Thyroid gland (tissue), 4 donors: ENCODE measurements around the gene TANC1. TPM values are rescaled to one million over a fixed set of nuclear protein-coding genes. Genes with fewer than 3 reads are reported as not detected.

ENCODE experiments used
- DNase-seq, 2 donors: peaks; one replicate each; pipeline ENCODE4 v3.0.0-alpha.2; 2019
- H3K27ac ChIP-seq, 3 donors: fragments of 200-600 bp; sonication (generic); 1 replicate in 2 of 3; 2 replicates in 1 of 3; pipeline ENCODE4 v1.5.1; 2016 to 2019; ENCODE audit warnings: mild to moderate bottlenecking in 1 of 3, moderate library complexity in 1 of 3
- H3K27me3 ChIP-seq: fragments of 200-600 bp; sonication (generic); one replicate; pipeline ENCODE4 v1.5.1; 2019
- H3K36me3 ChIP-seq, 2 donors: fragments of 200-600 bp; sonication (generic); one replicate each; pipeline ENCODE4 v1.5.1; 2016 to 2019
- H3K4me1 ChIP-seq, 2 donors: fragments of 200-600 bp; sonication (generic); one replicate each; pipeline ENCODE4 v1.5.1; 2017 to 2019
- H3K4me3 ChIP-seq, 3 donors: fragments of 200-600 bp; sonication (generic); replicated peaks in 1 of 3; 1 replicate in 2 of 3; 2 replicates in 1 of 3; pipeline ENCODE4 v1.5.1; 2016; ENCODE audit warnings: mild to moderate bottlenecking in 1 of 3
- H3K9me3 ChIP-seq: fragments of 200-600 bp; sonication (generic); one replicate; pipeline ENCODE4 v1.5.1; 2017
- CTCF ChIP-seq, 6 experiments: fragments of 200-600 bp in 3 of 6; fragments of 450-650 bp in 3 of 6; sonication (generic) in 3 of 6; IDR thresholded peaks; one replicate each; pipeline ENCODE4 v1.5.1; 2016 to 2019; ENCODE audit warnings: antibody characterized with exemption in 6 of 6, mild to moderate bottlenecking in 2 of 6, inconsistent platforms in 1 of 6, moderate library complexity in 1 of 6
- POLR2A ChIP-seq, 2 donors: fragments of 450-650 bp; IDR thresholded peaks; one replicate each; pipeline ENCODE4 v1.6.1; 2017; ENCODE audit warnings: antibody characterized with exemption in 2 of 2, mild to moderate bottlenecking in 2 of 2, moderate library complexity in 1 of 2
- WGBS, 2 donors: methylation state at CpG; one replicate each; pipeline ENCODE4 v1.1.5; 2017; 5-methylcytosine and 5-hydroxymethylcytosine counted together
- intact Hi-C: fragments of 100-400 bp; cut with DNase I; formaldehyde crosslinking; loops from one replicate; pipeline ENCODE4 v1.15.1; 2023
- total RNA-seq, 4 donors: library from RNA; depleted of rRNA; stranded (reverse); fragments of >200 nt; gene quantifications; one replicate each; pipeline ENCODE4 v1.2.3, GENCODE V29; 2016

TANC1 gene
- total RNA-seq, 4 donors from 2014 or later, result 51.1 to 93.8 (median 63.6) TPM

- Histone ChIP-seq H3K36me3 (no peaks in the 10 kb centered on the region), H3K9me3 (no peaks in the 10 kb centered on the region), H3K4me1 (peaks cover 65% of the 10 kb centered on the region in 2 donors), H3K27me3 (no peaks in the 10 kb centered on the region), H3K4me3 (no peak overlapping the region), H3K27ac (no peak overlapping the region)
- DNase-seq, result no peak
- intact Hi-C loops, result no loop called here
- 94 to 96% methylated on average over 9 of the region's 9 CpGs for WGBS, 2 donors
- TF ChIP-seq CTCF (IDR thresholded peaks at IDR 0.05) (no peak), POLR2A (IDR thresholded peaks at IDR 0.05) (no peak)
These were observed 7.0 kb downstream of the TANC1 start for GRCh38 chr2:158975271-158975921.

DNA sequence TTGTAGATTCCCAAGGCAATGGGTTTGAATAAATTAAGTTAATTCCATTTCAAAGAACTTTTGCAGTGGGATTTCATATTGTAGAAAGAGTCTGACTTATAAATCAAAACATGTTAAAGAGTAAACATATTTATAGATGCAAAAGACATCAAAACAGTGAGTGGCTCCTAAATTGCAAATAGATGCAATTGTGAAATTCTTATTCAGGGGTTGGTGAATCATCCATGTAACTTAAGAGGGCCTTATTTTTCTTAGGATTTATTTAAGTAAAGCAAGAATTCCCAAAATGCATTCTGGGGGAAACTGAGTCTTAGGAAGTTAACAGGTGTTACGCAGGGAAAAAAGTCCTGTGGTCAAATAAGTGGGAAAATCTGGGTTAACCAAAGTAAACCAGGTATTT lies 11.3 kb downstream of the TANC1 start:
- H3K36me3 ChIP-seq, result no peaks in the 10 kb centered on the region
- TF ChIP-seq POLR2A (IDR thresholded peaks at IDR 0.05), result no peak
- TF ChIP-seq CTCF (IDR thresholded peaks at IDR 0.05), result no peak
- intact Hi-C loops, result no loop called here
- no peak for DNase-seq
- no peak overlapping the region for H3K27ac ChIP-seq
- 96% methylated on average over 1 of the region's 1 CpG for WGBS, 2 donors
- H3K4me3 ChIP-seq, result no peak overlapping the region
- H3K4me1 ChIP-seq, result peaks cover 48 to 61% of the 10 kb centered on the region in 2 donors
- no peaks in the 10 kb centered on the region for H3K27me3 ChIP-seq
- no peaks in the 10 kb centered on the region for H3K9me3 ChIP-seq

DNA sequence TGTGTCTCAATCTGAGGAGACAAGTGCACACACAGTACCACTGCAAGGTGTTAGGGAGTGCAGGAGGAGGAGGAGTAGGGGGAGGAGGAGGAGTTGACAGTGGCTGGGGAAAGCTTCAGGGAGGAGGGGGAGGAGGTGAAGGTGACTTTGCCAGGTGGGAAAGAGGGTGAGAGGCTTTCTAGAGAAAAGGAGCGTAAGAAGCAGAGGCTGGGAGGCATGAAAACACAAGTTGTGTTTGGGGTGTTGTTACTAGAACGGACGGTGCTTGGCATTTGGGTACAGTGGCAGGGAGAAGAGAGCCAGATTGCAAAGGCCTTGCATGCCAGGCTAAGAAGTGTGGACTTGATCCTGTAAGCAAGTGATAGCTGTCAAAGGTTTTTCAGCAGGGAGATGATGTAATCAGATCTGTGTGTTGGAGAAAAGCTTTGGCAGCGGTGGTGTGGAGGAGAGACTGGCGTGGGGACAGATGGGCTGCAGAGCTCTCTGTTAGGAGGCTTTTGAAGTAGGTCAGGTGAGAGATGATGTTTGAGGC lies 16.2 kb downstream of the TANC1 start:
- Histone ChIP-seq H3K36me3 (no peaks in the 10 kb centered on the region), H3K9me3 (no peaks in the 10 kb centered on the region), H3K4me3 (no peak overlapping the region), H3K4me1 (peaks cover 62 to 69% of the 10 kb centered on the region in 2 donors), H3K27me3 (no peaks in the 10 kb centered on the region), H3K27ac (peak overlapping the region; percentile 38 to 74 (median 44))
- WGBS, 2 donors, result 29 to 31% methylated on average over 5 of the region's 5 CpGs
- TF ChIP-seq POLR2A (IDR thresholded peaks at IDR 0.05) (no peak), CTCF (IDR thresholded peaks at IDR 0.05) (no peak)
- DNase-seq, result peak; percentile 64 to 76
- intact Hi-C loops, result no loop called here

- peak; percentile 54 to 63 for DNase-seq
- intact Hi-C loops, result no loop called here
- Histone ChIP-seq H3K27ac (peak overlapping the region in 1 of 3 donors; percentile 19), H3K9me3 (no peaks in the 10 kb centered on the region), H3K4me1 (peaks cover 55 to 57% of the 10 kb centered on the region in 2 donors), H3K4me3 (no peak overlapping the region), H3K27me3 (no peaks in the 10 kb centered on the region), H3K36me3 (no peaks in the 10 kb centered on the region)
- WGBS, 2 donors, result 20 to 33% methylated on average over 5 of the region's 5 CpGs
- no peak for TF ChIP-seq CTCF (IDR thresholded peaks at IDR 0.05)
- no peak for TF ChIP-seq POLR2A (IDR thresholded peaks at IDR 0.05)
These were observed 20.1 kb downstream of the TANC1 start for GRCh38 chr2:158988501-158988900.

DNA sequence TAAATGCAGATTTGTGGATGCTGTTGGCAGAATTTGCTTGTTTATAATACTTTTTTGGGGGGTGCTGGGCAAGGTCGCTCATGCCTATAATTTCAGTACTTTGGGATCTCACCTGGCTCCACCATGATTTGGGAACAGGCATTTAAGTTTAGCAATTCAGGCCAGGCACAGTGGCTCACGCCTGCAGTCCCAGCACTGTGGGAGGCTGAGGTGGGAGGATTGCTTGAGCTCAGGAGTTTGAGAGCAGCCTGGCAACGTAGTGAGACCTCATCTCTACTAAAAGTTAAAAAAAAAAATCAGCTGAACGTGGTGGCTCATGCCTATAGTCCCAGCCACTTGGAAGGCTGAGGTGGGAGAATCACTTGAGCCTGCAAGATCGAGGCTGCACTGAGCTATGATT lies 20.7 kb downstream of the TANC1 start:
- intact Hi-C loops, result no loop called here
- Histone ChIP-seq H3K4me3 (no peak overlapping the region), H3K27ac (no peak overlapping the region), H3K4me1 (peaks cover 50 to 53% of the 10 kb centered on the region in 2 donors), H3K9me3 (no peaks in the 10 kb centered on the region), H3K36me3 (no peaks in the 10 kb centered on the region), H3K27me3 (no peaks in the 10 kb centered on the region)
- DNase-seq, result no peak
- TF ChIP-seq CTCF (IDR thresholded peaks at IDR 0.05) (no peak), POLR2A (IDR thresholded peaks at IDR 0.05) (no peak)
- WGBS, 2 donors, result 80 to 82% methylated on average over 5 of the region's 5 CpGs
